ENCODE data around the gene SPOCK1. TPM values are rescaled to one million over a fixed set of nuclear protein-coding genes. Genes with fewer than 3 reads are reported as not detected.

SPOCK1 gene
- total and polyA plus RNA-seq, 2 of the 13 experiments (the other 11 are each of a cell fraction or from before 2014, with no cell fraction given) = 0.18 to 0.29 TPM

DNA sequence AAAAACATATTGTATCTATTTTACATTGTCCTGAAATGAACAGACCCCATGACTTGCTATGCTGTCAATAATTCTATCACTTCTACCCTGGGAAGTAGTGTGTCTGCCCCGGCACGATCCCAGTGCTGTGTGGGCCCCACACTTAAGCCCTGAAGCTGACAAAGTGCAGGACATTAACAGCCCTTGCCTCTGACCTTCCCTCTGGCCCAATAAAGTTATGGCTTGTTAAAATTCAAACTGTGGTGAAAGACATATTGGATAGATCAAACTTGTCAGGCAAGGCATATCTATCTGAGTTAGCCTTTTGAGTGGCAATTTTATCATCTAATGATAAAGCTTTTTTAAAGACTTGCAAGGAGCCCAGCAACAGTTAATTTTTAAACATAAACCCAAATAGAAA is 229.2 kb downstream of the SPOCK1 start:
- Histone ChIP-seq H3K4me2 (ENCODE audit: low read depth, low read length) (no peak overlapping the region), H4K20me1 (ENCODE audit: insufficient read depth, low read length) (no peaks in the 10 kb centered on the region), H3K4me1 (ENCODE audit: insufficient read depth, low read length) (no peaks in the 10 kb centered on the region), H3K27ac (ENCODE audit: extremely low read length, insufficient read depth, low read length) (no peak overlapping the region), H3K79me2 (ENCODE audit: insufficient read depth, low read length) (no peaks in the 10 kb centered on the region), H3K27me3 (ENCODE audit: control insufficient read depth in 1 of 2, insufficient read depth in 2 of 2, low read length in 2 of 2) (peaks cover 0 to 1% of the 10 kb centered on the region in 2 experiments; a peak in 2 of 5 replicates), H3K9ac (ENCODE audit: insufficient read depth, low read depth, low read length) (no peak overlapping the region), H3K4me3 (replicated peaks in 1 of 3; ENCODE audit: insufficient read depth in 1 of 3, low read depth in 2 of 3, low read length in 3 of 3) (no peak overlapping the region), H2AFZ (ENCODE audit: low read length) (no peak overlapping the region), H3K9me3 (ENCODE audit: low read length) (no peaks in the 10 kb centered on the region), H3K36me3 (replicated peaks in 1 of 2; ENCODE audit: control insufficient read depth in 1 of 2, insufficient read depth in 2 of 2, low read length in 2 of 2) (no peaks in the 10 kb centered on the region)
- no peak for ATAC-seq
- ChIA-PET POLR2A (no interaction called here), CTCF (ENCODE audit: low intra/inter-chr PET ratio, low total read pairs) (no interaction called here)
- in situ Hi-C loops (cut with HindIII; ENCODE audit: extremely low pct_ligation_motif_present, low pct_unique_long_range_greater_than_20kb) (no loop called here), intact Hi-C loops (cut with micrococcal nuclease; ENCODE audit: unreplicated experiment) (no loop called here)
- BruUV-seq (replicated peaks) = no TSS peak
- FAIRE-seq = no peak
- 0% methylated on average over 2 of the region's 2 CpGs for WGBS (ENCODE audit: low lambda C conversion rate)
- TF ChIP-seq GATAD2A (CRISPR knock-in tag; IDR thresholded peaks at IDR 0.05) = no peak
- TF ChIP-seq ZKSCAN1 (IDR thresholded peaks at IDR 0.05; ENCODE audit: low read length) = no peak
- TF ChIP-seq ZNF30 (CRISPR knock-in tag; IDR thresholded peaks at IDR 0.05) = no peak
- TF ChIP-seq ZNF749 (CRISPR knock-in tag; IDR thresholded peaks at IDR 0.05; ENCODE audit: borderline replicate concordance) = no peak
- TF ChIP-seq, protein P1, sequence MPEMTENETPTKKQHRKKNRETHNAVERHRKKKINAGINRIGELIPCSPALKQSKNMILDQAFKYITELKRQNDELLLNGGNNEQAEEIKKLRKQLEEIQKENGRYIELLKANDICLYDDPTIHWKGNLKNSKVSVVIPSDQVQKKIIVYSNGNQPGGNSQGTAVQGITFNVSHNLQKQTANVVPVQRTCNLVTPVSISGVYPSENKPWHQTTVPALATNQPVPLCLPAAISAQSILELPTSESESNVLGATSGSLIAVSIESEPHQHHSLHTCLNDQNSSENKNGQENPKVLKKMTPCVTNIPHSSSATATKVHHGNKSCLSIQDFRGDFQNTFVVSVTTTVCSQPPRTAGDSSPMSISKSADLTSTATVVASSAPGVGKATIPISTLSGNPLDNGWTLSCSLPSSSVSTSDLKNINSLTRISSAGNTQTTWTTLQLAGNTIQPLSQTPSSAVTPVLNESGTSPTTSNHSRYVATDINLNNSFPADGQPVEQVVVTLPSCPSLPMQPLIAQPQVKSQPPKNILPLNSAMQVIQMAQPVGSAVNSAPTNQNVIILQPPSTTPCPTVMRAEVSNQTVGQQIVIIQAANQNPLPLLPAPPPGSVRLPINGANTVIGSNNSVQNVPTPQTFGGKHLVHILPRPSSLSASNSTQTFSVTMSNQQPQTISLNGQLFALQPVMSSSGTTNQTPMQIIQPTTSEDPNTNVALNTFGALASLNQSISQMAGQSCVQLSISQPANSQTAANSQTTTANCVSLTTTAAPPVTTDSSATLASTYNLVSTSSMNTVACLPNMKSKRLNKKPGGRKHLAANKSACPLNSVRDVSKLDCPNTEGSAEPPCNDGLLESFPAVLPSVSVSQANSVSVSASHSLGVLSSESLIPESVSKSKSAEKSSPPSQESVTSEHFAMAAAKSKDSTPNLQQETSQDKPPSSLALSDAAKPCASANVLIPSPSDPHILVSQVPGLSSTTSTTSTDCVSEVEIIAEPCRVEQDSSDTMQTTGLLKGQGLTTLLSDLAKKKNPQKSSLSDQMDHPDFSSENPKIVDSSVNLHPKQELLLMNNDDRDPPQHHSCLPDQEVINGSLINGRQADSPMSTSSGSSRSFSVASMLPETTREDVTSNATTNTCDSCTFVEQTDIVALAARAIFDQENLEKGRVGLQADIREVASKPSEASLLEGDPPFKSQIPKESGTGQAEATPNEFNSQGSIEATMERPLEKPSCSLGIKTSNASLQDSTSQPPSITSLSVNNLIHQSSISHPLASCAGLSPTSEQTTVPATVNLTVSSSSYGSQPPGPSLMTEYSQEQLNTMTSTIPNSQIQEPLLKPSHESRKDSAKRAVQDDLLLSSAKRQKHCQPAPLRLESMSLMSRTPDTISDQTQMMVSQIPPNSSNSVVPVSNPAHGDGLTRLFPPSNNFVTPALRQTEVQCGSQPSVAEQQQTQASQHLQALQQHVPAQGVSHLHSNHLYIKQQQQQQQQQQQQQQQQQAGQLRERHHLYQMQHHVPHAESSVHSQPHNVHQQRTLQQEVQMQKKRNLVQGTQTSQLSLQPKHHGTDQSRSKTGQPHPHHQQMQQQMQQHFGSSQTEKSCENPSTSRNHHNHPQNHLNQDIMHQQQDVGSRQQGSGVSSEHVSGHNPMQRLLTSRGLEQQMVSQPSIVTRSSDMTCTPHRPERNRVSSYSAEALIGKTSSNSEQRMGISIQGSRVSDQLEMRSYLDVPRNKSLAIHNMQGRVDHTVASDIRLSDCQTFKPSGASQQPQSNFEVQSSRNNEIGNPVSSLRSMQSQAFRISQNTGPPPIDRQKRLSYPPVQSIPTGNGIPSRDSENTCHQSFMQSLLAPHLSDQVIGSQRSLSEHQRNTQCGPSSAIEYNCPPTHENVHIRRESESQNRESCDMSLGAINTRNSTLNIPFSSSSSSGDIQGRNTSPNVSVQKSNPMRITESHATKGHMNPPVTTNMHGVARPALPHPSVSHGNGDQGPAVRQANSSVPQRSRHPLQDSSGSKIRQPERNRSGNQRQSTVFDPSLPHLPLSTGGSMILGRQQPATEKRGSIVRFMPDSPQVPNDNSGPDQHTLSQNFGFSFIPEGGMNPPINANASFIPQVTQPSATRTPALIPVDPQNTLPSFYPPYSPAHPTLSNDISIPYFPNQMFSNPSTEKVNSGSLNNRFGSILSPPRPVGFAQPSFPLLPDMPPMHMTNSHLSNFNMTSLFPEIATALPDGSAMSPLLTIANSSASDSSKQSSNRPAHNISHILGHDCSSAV (CRISPR knock-in tag; IDR thresholded peaks at IDR 0.05; ENCODE audit: borderline replicate concordance) = no peak
- DNase-seq (ENCODE audit: low spot score) = no peak
